ENCODE measurements around the gene EMC9.
"Not testable (repeated sequence)": the region's sequence is repeated elsewhere in the genome, so short reads cannot be mapped to it uniquely, and the experiment has no call there.

The EMC9 gene

GRCh38 chr14:24129410-24129998 lies 11.9 kb downstream of the EMC9 start:
- DNase-seq = no peak

GRCh38 chr14:24127673-24128072 lies 13.7 kb downstream of the EMC9 start:
- no peak for DNase-seq

- no peak for DNase-seq
These were observed 14.5 kb downstream of the EMC9 start for GRCh38 chr14:24126939-24127338.

GRCh38 chr14:24123424-24124417 lies 17.7 kb downstream of the EMC9 start:
- DNase-seq = no peak

GRCh38 chr14:24122898-24123297 lies 18.5 kb downstream of the EMC9 start:
- no peak for DNase-seq

GRCh38 chr14:24122416-24122815 lies 19.0 kb downstream of the EMC9 start:
- no peak for DNase-seq

GRCh38 chr14:24121210-24121609 lies 20.2 kb downstream of the EMC9 start:
- DNase-seq = no peak

GRCh38 chr14:24119691-24120090 lies 21.7 kb downstream of the EMC9 start:
- no peak for DNase-seq

- DNase-seq = no peak
These were observed 24.2 kb downstream of the EMC9 start for GRCh38 chr14:24117179-24117578.

- DNase-seq = no peak
These were observed 25.1 kb downstream of the EMC9 start for GRCh38 chr14:24116128-24116814.

GRCh38 chr14:24115422-24116127 lies 25.8 kb downstream of the EMC9 start:
- no peak for DNase-seq

GRCh38 chr14:24114532-24115421 lies 26.6 kb downstream of the EMC9 start, which contains the start of the genes DCAF11 and NRL:
DCAF11 (plus strand) TSS chr14:24114777; CDS start chr14:24115595, 818 bp downstream.
NRL (minus strand) TSS chr14:24114949; CDS start chr14:24082848, 32,101 bp downstream.
- DNase-seq = peak; percentile 100

GRCh38 chr14:24113801-24114531 lies 27.4 kb downstream of the EMC9 start:
- DNase-seq = peak; percentile 87 to 95

- DNase-seq = no peak
These were observed 28.0 kb downstream of the EMC9 start for GRCh38 chr14:24113379-24113800.

- DNase-seq = no peak
These were observed 30.9 kb downstream of the EMC9 start for GRCh38 chr14:24110523-24110922.

- no peak for DNase-seq
These were observed 31.3 kb downstream of the EMC9 start for GRCh38 chr14:24110060-24110459.

GRCh38 chr14:24108336-24108874 lies 33.0 kb downstream of the EMC9 start:
- no peak for DNase-seq

- DNase-seq = no peak
These were observed 34.6 kb downstream of the EMC9 start for GRCh38 chr14:24106672-24107271.

- not testable (repeated sequence) for DNase-seq
These were observed 35.7 kb downstream of the EMC9 start for GRCh38 chr14:24105609-24106239.

- no peak for DNase-seq
These were observed 37.9 kb downstream of the EMC9 start for GRCh38 chr14:24103451-24103850.

Measured in SW 1271 (cell line).